Jurkat, Clone E6-1 (cell line): Measurements from ENCODE around the gene SUCO.

Experiments
- DNase-seq: peaks from one replicate; pipeline ENCODE4 v3.0.0-alpha.2; 2011; ENCODE audit warnings: low read depth, low spot score
- H3K4me3 ChIP-seq: 2 replicates; pipeline ENCODE4 v1.5.1; 2011; ENCODE audit warnings: mild to moderate bottlenecking, low read length, control low read depth, moderate library complexity

Gene SUCO

GRCh38 chr1:172661107-172661506 is 128.2 kb downstream of the SUCO start:
- no peak for DNase-seq
- no peak overlapping the region for H3K4me3 ChIP-seq
